GM12892 (cell line): ENCODE measurements around the gene KAT6B.

Source experiments
- POLR2A ChIP-seq: IDR thresholded peaks from 2 replicates; pipeline ENCODE4 v1.6.1; 2011; ENCODE audit warnings: low read depth, low read length, control low read depth
- POLR2AphosphoS5 ChIP-seq: IDR thresholded peaks from 2 replicates; pipeline ENCODE4 v1.6.1; 2011; ENCODE audit warnings: low read depth, low read length, control low read depth

GRCh38 chr10:75081379-75081778, 255.0 kb downstream of the KAT6B start:
- TF ChIP-seq POLR2A, result no peak
- TF ChIP-seq POLR2AphosphoS5, result no peak
